Gastroesophageal sphincter (tissue), 4 donors: ENCODE data around the gene ANKRD65. TPM values are rescaled to one million over a fixed set of nuclear protein-coding genes. Genes with fewer than 3 reads are reported as not detected.

Source experiments
- ATAC-seq: fragments of 150-250 bp; one replicate; pipeline ENCODE4 v1.9.1; 2016; ENCODE audit warnings: mild to moderate bottlenecking, moderate library complexity
- H3K27ac ChIP-seq, 4 donors: fragments of 200-600 bp; sonication (generic) in 3 of 4; 1 replicate in 3 of 4; 2 replicates in 1 of 4; pipeline ENCODE4 v1.5.1; 2016 to 2019
- H3K27me3 ChIP-seq: fragments of 200-600 bp; sonication (generic); one replicate; pipeline ENCODE4 v1.5.1; 2019
- H3K36me3 ChIP-seq, 2 donors: fragments of 200-600 bp; sonication (generic); one replicate each; pipeline ENCODE4 v1.5.1; 2019; ENCODE audit warnings: control low read depth in 1 of 2
- H3K4me1 ChIP-seq, 3 donors: fragments of 200-600 bp; sonication (generic); 1 replicate in 2 of 3; 2 replicates in 1 of 3; pipeline ENCODE4 v1.5.1; 2016 to 2019; ENCODE audit warnings: control low read depth in 2 of 3
- H3K4me3 ChIP-seq, 2 donors: fragments of 200-600 bp; sonication (generic); one replicate each; pipeline ENCODE4 v1.5.1; 2019; ENCODE audit warnings: mild to moderate bottlenecking in 1 of 2, moderate library complexity in 1 of 2
- H3K9me3 ChIP-seq, 3 donors: fragments of 200-600 bp; sonication (generic); one replicate each; pipeline ENCODE4 v1.5.1; 2017 to 2019; ENCODE audit warnings: control low read depth in 2 of 3
- CTCF ChIP-seq, 4 experiments: fragments of 200-600 bp in 2 of 4; fragments of 450-650 bp in 2 of 4; sonication (generic) in 1 of 4; IDR thresholded peaks; one replicate each; pipeline ENCODE4 v1.5.1; 2017 to 2019; ENCODE audit warnings: antibody characterized with exemption in 4 of 4, mild to moderate bottlenecking in 2 of 4, moderate library complexity in 2 of 4
- EP300 ChIP-seq: sonication (generic); formaldehyde crosslinking; IDR thresholded peaks from one replicate; pipeline ENCODE4 v1.6.1; 2017; ENCODE audit warnings: antibody characterized with exemption, mild to moderate bottlenecking
- POLR2A ChIP-seq, 2 donors: fragments of 450-650 bp; IDR thresholded peaks; one replicate each; pipeline ENCODE4 v1.6.1; 2017; ENCODE audit warnings: antibody characterized with exemption in 2 of 2, mild to moderate bottlenecking in 2 of 2, moderate library complexity in 1 of 2
- POLR2AphosphoS5 ChIP-seq: sonication (generic); formaldehyde crosslinking; IDR thresholded peaks from one replicate; pipeline ENCODE4 v1.6.1; 2017; ENCODE audit warnings: antibody characterized with exemption
- WGBS, 2 donors: methylation state at CpG; one replicate each; pipeline ENCODE4 v1.1.5; 2018; ENCODE audit warnings: low coverage in 1 of 2; 5-methylcytosine and 5-hydroxymethylcytosine counted together
- total RNA-seq, 4 donors: library from RNA; depleted of rRNA; stranded (reverse); fragments of >200 nt; gene quantifications; one replicate each; pipeline ENCODE4 v1.1.0, GENCODE V29; 2016

The ANKRD65 gene
- total RNA-seq, 4 donors from 2014 or later: 8.7 to 16.9 (median 10.3) TPM

GRCh38 chr1:1380860-1381259, 40.2 kb downstream of the ANKRD65 start:
- H3K4me3 ChIP-seq: no peak overlapping the region
- WGBS, 2 donors: no CpG with 5 or more reads among the region's 16 CpGs
- H3K9me3 ChIP-seq: no peaks in the 10 kb centered on the region
- TF ChIP-seq POLR2AphosphoS5: no peak
- TF ChIP-seq POLR2A (IDR thresholded peaks at IDR 0.05): no peak
- TF ChIP-seq CTCF (IDR thresholded peaks at IDR 0.05): no peak
- no peak for TF ChIP-seq EP300
- no peak overlapping the region for H3K27ac ChIP-seq
- H3K4me1 ChIP-seq: peaks cover 0 to 5% (median 3%) of the 10 kb centered on the region in 3 donors
- H3K36me3 ChIP-seq: peaks cover 0 to 29% of the 10 kb centered on the region in 2 donors
- ATAC-seq: no peak
- no peaks in the 10 kb centered on the region for H3K27me3 ChIP-seq

- H3K36me3 ChIP-seq: peaks cover 0 to 29% of the 10 kb centered on the region in 2 donors
- TF ChIP-seq POLR2AphosphoS5 (no peak), EP300 (no peak), POLR2A (IDR thresholded peaks at IDR 0.05) (no peak), CTCF (IDR thresholded peaks at IDR 0.05) (no peak)
- 91 to 94% methylated on average over 13 to 16 of the region's 16 CpGs for WGBS, 2 donors
- no peaks in the 10 kb centered on the region for H3K27me3 ChIP-seq
- no peak overlapping the region for H3K4me3 ChIP-seq
- no peaks in the 10 kb centered on the region for H3K9me3 ChIP-seq
- ATAC-seq: no peak
- peaks cover 0 to 29% (median 17%) of the 10 kb centered on the region in 3 donors for H3K4me1 ChIP-seq
- H3K27ac ChIP-seq: no peak overlapping the region
Measured at GRCh38 chr1:1377540-1378205, 43.4 kb downstream of the ANKRD65 start.

- Histone ChIP-seq H3K27me3 (no peaks in the 10 kb centered on the region), H3K36me3 (peaks cover 0 to 29% of the 10 kb centered on the region in 2 donors), H3K4me1 (peaks cover 0 to 38% (median 25%) of the 10 kb centered on the region in 3 donors), H3K9me3 (no peaks in the 10 kb centered on the region), H3K27ac (peak overlapping the region in 2 of 4 donors; percentile 95 to 97), H3K4me3 (no peak overlapping the region)
- no peak for TF ChIP-seq POLR2A (IDR thresholded peaks at IDR 0.05)
- ATAC-seq: no peak
- 70 to 83% methylated on average over 1 to 4 of the region's 10 CpGs for WGBS, 2 donors
Measured at GRCh38 chr1:1376551-1377226, 44.4 kb downstream of the ANKRD65 start.

GRCh38 chr1:1374929-1375662, 46.0 kb downstream of the ANKRD65 start, which contains the start of gene AURKAIP1:
Gene AURKAIP1 (minus strand): TSS chr1:1375207. CDS start chr1:1374756, 451 bp downstream.
- 0 to 1% methylated on average over 14 to 15 of the region's 85 CpGs for WGBS, 2 donors
- Histone ChIP-seq H3K27me3 (no peaks in the 10 kb centered on the region), H3K9me3 (no peaks in the 10 kb centered on the region), H3K36me3 (peaks cover 0 to 17% of the 10 kb centered on the region in 2 donors), H3K27ac (peak within 1 kb of the TSS; percentile 85 to 99 (median 96)), H3K4me1 (peaks cover 0 to 43% (median 27%) of the 10 kb centered on the region in 3 donors), H3K4me3 (peak within 1 kb of the TSS; percentile 73 to 99)
- TF ChIP-seq POLR2AphosphoS5 (peak; percentile 81), CTCF (IDR thresholded peaks at IDR 0.05) (peak in 3 of 4 experiments; percentile 40 to 62 (median 56)), EP300 (no peak), POLR2A (IDR thresholded peaks at IDR 0.05) (peak; percentile 70 to 71)
- ATAC-seq: peak; percentile 97

GRCh38 chr1:1374589-1374928, 46.5 kb downstream of the ANKRD65 start:
- TF ChIP-seq POLR2AphosphoS5 (no peak), EP300 (no peak), CTCF (IDR thresholded peaks at IDR 0.05) (no peak), POLR2A (IDR thresholded peaks at IDR 0.05) (no peak)
- H3K9me3 ChIP-seq: no peaks in the 10 kb centered on the region
- peaks cover 0 to 17% of the 10 kb centered on the region in 2 donors for H3K36me3 ChIP-seq
- peaks cover 0 to 43% (median 27%) of the 10 kb centered on the region in 3 donors for H3K4me1 ChIP-seq
- peak overlapping the region; percentile 85 to 99 (median 96) for H3K27ac ChIP-seq
- WGBS, 2 donors: no CpG with 5 or more reads among the region's 24 CpGs
- ATAC-seq: no peak
- no peaks in the 10 kb centered on the region for H3K27me3 ChIP-seq
- peak overlapping the region; percentile 73 to 99 for H3K4me3 ChIP-seq
